Measurements from ENCODE around the gene LINC01488. TPM values are rescaled to one million over a fixed set of nuclear protein-coding genes. Genes with fewer than 3 reads are reported as not detected.

The LINC01488 gene
- total and polyA plus RNA-seq, 3 donors from 2014 or later, result not detected

GRCh38 chr11:69526453-69526810, 45.0 kb downstream of the LINC01488 start:
- intact Hi-C loops (cut with DNase I; ENCODE audit: low total_unique reads), result no loop called here
- no peak for DNase-seq
- Histone ChIP-seq H3K4me3 (no peak overlapping the region), H3K9me3 (no peaks in the 10 kb centered on the region), H3K27me3 (no peaks in the 10 kb centered on the region), H3K36me3 (ENCODE audit: low read depth, missing control alignments) (no peaks in the 10 kb centered on the region), H3K4me1 (no peaks in the 10 kb centered on the region), H3K27ac (no peak overlapping the region)
- TF ChIP-seq POLR2A (IDR thresholded peaks at IDR 0.05) (no peak), CTCF (IDR thresholded peaks at IDR 0.05) (no peak)
- 88 to 95% methylated on average over 12 of the region's 12 CpGs for WGBS, 2 donors

GRCh38 chr11:69529001-69529400, 47.5 kb downstream of the LINC01488 start:
- Histone ChIP-seq H3K9me3 (no peaks in the 10 kb centered on the region), H3K36me3 (ENCODE audit: low read depth, missing control alignments) (no peaks in the 10 kb centered on the region), H3K27me3 (no peaks in the 10 kb centered on the region), H3K4me1 (no peaks in the 10 kb centered on the region), H3K4me3 (no peak overlapping the region), H3K27ac (no peak overlapping the region)
- no peak for TF ChIP-seq POLR2A (IDR thresholded peaks at IDR 0.05)
- TF ChIP-seq CTCF (IDR thresholded peaks at IDR 0.05), result no peak
- no peak for DNase-seq
- WGBS, 2 donors, result 91 to 93% methylated on average over 10 to 13 of the region's 13 CpGs
- intact Hi-C loops (cut with DNase I; ENCODE audit: low total_unique reads), result no loop called here

- H3K27me3 ChIP-seq, result no peaks in the 10 kb centered on the region
- intact Hi-C loops (cut with DNase I; ENCODE audit: low total_unique reads), result no loop called here
- peak; percentile 21 for DNase-seq
- H3K4me3 ChIP-seq, result no peak overlapping the region
- H3K36me3 ChIP-seq (ENCODE audit: low read depth, missing control alignments), result no peaks in the 10 kb centered on the region
- no peaks in the 10 kb centered on the region for H3K4me1 ChIP-seq
- no peak overlapping the region for H3K27ac ChIP-seq
- H3K9me3 ChIP-seq, result no peaks in the 10 kb centered on the region
- 86 to 88% methylated on average over 19 of the region's 19 CpGs for WGBS, 2 donors
- TF ChIP-seq CTCF (IDR thresholded peaks at IDR 0.05) (no peak), POLR2A (IDR thresholded peaks at IDR 0.05) (no peak)
Measured at GRCh38 chr11:69530278-69531070, 49.0 kb downstream of the LINC01488 start.

- no peaks in the 10 kb centered on the region for H3K9me3 ChIP-seq
- no peak for DNase-seq
- 74 to 78% methylated on average over 12 of the region's 12 CpGs for WGBS, 2 donors
- H3K36me3 ChIP-seq (ENCODE audit: low read depth, missing control alignments), result no peaks in the 10 kb centered on the region
- intact Hi-C loops (cut with DNase I; ENCODE audit: low total_unique reads), result no loop called here
- H3K27me3 ChIP-seq, result no peaks in the 10 kb centered on the region
- TF ChIP-seq POLR2A (IDR thresholded peaks at IDR 0.05), result no peak
- TF ChIP-seq CTCF (IDR thresholded peaks at IDR 0.05), result no peak
- no peak overlapping the region for H3K27ac ChIP-seq
- H3K4me3 ChIP-seq, result no peak overlapping the region
- H3K4me1 ChIP-seq, result no peaks in the 10 kb centered on the region
Measured at GRCh38 chr11:69531071-69531716, 49.7 kb downstream of the LINC01488 start.
